ENCODE measurements around the gene SOWAHC.

GRCh38 chr2:109611467-109612095, 2.6 kb upstream of the SOWAHC start:
- TF ChIP-seq POLR2A (IDR thresholded peaks at IDR 0.05; ENCODE audit: low read length) (no peak), GATA1 (IDR thresholded peaks at IDR 0.05; ENCODE audit: low read depth, low read length) (no peak)
